ENCODE results near the gene LYPD6.
A peak's percentile ranks its signal among the peaks of the same experiment; 100 is the strongest.
"Not testable (repeated sequence)": the region's sequence is repeated elsewhere in the genome, so short reads cannot be mapped to it uniquely, and the experiment has no call there.

Gene LYPD6

GRCh38 chr2:149456285-149456684 is 125.9 kb downstream of the LYPD6 start:
- DNase-seq (ENCODE audit: low spot score) = no peak

GRCh38 chr2:149458502-149458901 is 128.1 kb downstream of the LYPD6 start:
- no peak for DNase-seq (ENCODE audit: low spot score)

- peak; percentile 60 for DNase-seq (ENCODE audit: low spot score)
These were observed 133.1 kb downstream of the LYPD6 start for GRCh38 chr2:149463328-149464002.

GRCh38 chr2:149464396-149464795 is 134.0 kb downstream of the LYPD6 start:
- DNase-seq (ENCODE audit: low spot score) = no peak

GRCh38 chr2:149465873-149466272 is 135.5 kb downstream of the LYPD6 start:
- no peak for DNase-seq (ENCODE audit: low spot score)

- DNase-seq (ENCODE audit: low spot score) = no peak
These were observed 136.2 kb downstream of the LYPD6 start for GRCh38 chr2:149466635-149467034.

GRCh38 chr2:149467436-149467835 is 137.0 kb downstream of the LYPD6 start:
- DNase-seq (ENCODE audit: low spot score) = no peak

GRCh38 chr2:149468636-149469035 is 138.2 kb downstream of the LYPD6 start:
- DNase-seq (ENCODE audit: low spot score) = no peak

GRCh38 chr2:149470046-149470445 is 139.7 kb downstream of the LYPD6 start:
- no peak for DNase-seq (ENCODE audit: low spot score)

GRCh38 chr2:149472413-149472812 is 142.0 kb downstream of the LYPD6 start:
- no peak for DNase-seq (ENCODE audit: low spot score)

- DNase-seq (ENCODE audit: low spot score) = no peak
These were observed 142.7 kb downstream of the LYPD6 start for GRCh38 chr2:149473068-149473467.

- no peak for DNase-seq (ENCODE audit: low spot score)
These were observed 143.1 kb downstream of the LYPD6 start for GRCh38 chr2:149473521-149473920.

- no peak for DNase-seq (ENCODE audit: low spot score)
These were observed 152.7 kb downstream of the LYPD6 start for GRCh38 chr2:149483004-149483605.

- DNase-seq (ENCODE audit: low spot score) = no peak
These were observed 156.3 kb downstream of the LYPD6 start for GRCh38 chr2:149486664-149487063.

- no peak for DNase-seq (ENCODE audit: low spot score)
These were observed 156.8 kb downstream of the LYPD6 start for GRCh38 chr2:149487189-149487588.

- no peak for DNase-seq (ENCODE audit: low spot score)
These were observed 158.5 kb downstream of the LYPD6 start for GRCh38 chr2:149488706-149489440.

GRCh38 chr2:149489452-149489851 is 159.1 kb downstream of the LYPD6 start:
- no peak for DNase-seq (ENCODE audit: low spot score)

- DNase-seq (ENCODE audit: low spot score) = no peak
These were observed 159.9 kb downstream of the LYPD6 start for GRCh38 chr2:149490296-149490695.

GRCh38 chr2:149492923-149493322 is 162.5 kb downstream of the LYPD6 start:
- DNase-seq (ENCODE audit: low spot score) = no peak

- not testable (repeated sequence) for DNase-seq (ENCODE audit: low spot score)
These were observed 168.8 kb downstream of the LYPD6 start for GRCh38 chr2:149499204-149499603.

GRCh38 chr2:149506808-149507207 is 176.4 kb downstream of the LYPD6 start:
- DNase-seq (ENCODE audit: low spot score) = not testable (repeated sequence)

GRCh38 chr2:149507974-149508373 is 177.6 kb downstream of the LYPD6 start:
- DNase-seq (ENCODE audit: low spot score) = no peak

GRCh38 chr2:149513461-149513860 is 183.1 kb downstream of the LYPD6 start:
- no peak for DNase-seq (ENCODE audit: low spot score)

Measured in activated CD4-positive, alpha-beta T cell treated with anti-CD3 and anti-CD28 coated beads, Interleukin-2, Interleukin-4, amounts not matched to agents 100 ng/mL and 50 ng/mL, durations not matched to agents 16 hours and 8 hours (primary cell).